ENCODE measurements around the gene MCMBP.

Gene MCMBP

DNA sequence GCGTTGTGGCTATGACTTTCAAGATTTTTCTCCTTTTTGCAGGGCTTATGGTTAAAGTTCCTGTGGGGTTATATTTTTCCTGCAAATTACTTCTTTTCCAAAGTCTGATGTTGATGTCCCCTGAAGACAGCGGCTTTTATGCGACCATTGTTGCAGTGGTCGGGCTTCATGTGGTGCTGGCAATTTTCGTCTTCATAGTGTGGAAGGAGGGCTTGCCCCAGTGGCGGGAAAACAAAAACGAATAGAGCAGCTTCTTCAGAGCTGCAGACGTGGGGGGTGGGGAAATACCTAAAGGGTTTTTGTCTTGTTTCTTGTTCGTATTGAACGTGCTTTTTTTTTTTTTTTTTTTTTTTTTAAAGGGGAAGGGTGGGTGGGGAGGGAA is 53.8 kb downstream of the MCMBP start:
- Histone ChIP-seq H3K4me1 (peaks cover 0 to 7% (median 0%) of the 10 kb centered on the region in 4 donors), H3K9me3 (no peaks in the 10 kb centered on the region), H3K27ac (peak overlapping the region in 1 of 2 donors; percentile 49), H3K4me3 (peak overlapping the region; percentile 37 to 51), H3K27me3 (no peaks in the 10 kb centered on the region), H3K36me3 (peaks cover 9 to 44% (median 42%) of the 10 kb centered on the region in 3 donors)
- intact Hi-C loops (cut with DNase I; ENCODE audit: low total_unique reads), result loop anchor here (10.0 kb wide), 1 partner anchor 64 kb away; no protein-coding TSS in a partner anchor
- TF ChIP-seq, protein P1, sequence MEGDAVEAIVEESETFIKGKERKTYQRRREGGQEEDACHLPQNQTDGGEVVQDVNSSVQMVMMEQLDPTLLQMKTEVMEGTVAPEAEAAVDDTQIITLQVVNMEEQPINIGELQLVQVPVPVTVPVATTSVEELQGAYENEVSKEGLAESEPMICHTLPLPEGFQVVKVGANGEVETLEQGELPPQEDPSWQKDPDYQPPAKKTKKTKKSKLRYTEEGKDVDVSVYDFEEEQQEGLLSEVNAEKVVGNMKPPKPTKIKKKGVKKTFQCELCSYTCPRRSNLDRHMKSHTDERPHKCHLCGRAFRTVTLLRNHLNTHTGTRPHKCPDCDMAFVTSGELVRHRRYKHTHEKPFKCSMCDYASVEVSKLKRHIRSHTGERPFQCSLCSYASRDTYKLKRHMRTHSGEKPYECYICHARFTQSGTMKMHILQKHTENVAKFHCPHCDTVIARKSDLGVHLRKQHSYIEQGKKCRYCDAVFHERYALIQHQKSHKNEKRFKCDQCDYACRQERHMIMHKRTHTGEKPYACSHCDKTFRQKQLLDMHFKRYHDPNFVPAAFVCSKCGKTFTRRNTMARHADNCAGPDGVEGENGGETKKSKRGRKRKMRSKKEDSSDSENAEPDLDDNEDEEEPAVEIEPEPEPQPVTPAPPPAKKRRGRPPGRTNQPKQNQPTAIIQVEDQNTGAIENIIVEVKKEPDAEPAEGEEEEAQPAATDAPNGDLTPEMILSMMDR (IDR thresholded peaks at IDR 0.05), result no peak
- DNase-seq, result no peak

DNA sequence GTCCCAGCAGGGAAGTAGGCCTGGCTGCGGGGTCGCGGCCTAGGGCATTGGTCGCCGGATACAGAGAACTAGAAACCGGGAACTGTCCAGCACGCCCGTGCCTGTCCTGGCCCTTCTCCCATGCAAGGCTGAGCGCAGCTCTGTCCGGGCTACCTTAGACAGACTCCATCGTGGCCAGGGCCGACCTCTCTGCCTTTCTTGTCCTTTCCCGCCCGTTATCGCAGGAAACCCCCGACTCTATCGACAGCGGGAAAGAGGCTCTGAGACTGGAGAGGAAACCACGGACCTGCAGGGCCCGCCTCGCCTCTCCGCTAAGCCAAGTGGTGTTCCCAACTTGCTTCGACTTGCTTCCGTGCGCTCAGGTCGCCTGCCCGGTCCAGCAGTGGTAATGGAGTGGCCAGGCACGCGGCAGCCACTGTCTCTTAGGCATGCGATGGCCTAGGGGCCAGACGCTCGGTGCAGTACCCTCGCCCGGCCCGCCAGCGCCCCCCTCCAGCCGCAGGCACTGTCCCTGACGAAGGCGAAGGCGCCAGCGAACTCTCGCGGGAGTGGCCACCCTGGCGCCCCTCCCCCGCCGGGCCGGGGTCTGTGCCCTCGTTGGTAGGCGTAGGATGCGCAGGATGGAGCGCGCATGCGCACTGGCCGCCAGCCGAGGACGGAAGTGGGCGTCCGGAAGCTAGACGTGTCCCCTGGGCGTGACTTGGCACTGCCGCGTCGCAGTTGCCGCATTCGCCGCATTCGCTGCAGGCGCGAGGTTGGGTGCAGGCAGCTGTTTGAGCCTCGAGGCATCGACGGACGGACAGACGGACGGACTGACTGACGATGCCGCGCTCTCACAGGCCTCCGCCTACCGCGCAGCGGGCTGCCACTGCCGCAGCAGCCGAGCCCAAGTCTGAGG is 54.4 kb downstream of the MCMBP start:
- intact Hi-C loops (cut with DNase I; ENCODE audit: low total_unique reads), result loop anchor here (10.0 kb wide), 1 partner anchor 63 kb away; no protein-coding TSS in a partner anchor
- peak; percentile 32 to 81 for DNase-seq

DNA sequence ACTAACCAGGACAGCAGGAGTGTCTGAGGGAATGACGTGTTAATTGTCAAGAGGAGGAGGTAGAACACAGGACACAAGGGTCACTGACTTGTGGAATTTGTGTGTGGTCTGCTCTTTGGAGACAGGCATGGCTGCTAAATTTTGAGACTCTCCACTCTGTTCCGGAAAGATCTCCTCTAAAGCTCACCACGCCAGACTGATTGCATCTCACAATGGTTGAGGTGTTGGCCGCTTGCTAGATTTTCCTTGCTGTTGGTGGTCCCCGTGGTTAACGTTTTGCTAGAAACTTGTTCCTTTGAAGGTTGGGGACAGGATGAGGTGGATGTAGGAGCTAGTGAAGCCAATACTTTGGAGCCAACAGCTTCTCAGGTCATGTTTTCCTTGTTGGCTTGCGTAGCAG is 57.0 kb downstream of the MCMBP start:
- H3K27me3 ChIP-seq, result no peaks in the 10 kb centered on the region
- no peak overlapping the region for H3K27ac ChIP-seq
- DNase-seq, result no peak
- H3K36me3 ChIP-seq, result peaks cover 11 to 31% (median 28%) of the 10 kb centered on the region in 3 donors
- no peak overlapping the region for H3K4me3 ChIP-seq
- TF ChIP-seq, protein P1 (IDR thresholded peaks at IDR 0.05), result no peak
- intact Hi-C loops (cut with DNase I; ENCODE audit: low total_unique reads), result loop anchor here (10.0 kb wide), 1 partner anchor 61 kb away; no protein-coding TSS in a partner anchor
- peaks cover 0 to 12% (median 3%) of the 10 kb centered on the region in 4 donors for H3K4me1 ChIP-seq
- H3K9me3 ChIP-seq, result no peaks in the 10 kb centered on the region

More for the DNA sequence above, 54.4 kb downstream of the MCMBP start:
- H3K36me3 ChIP-seq, result peaks cover 11 to 38% (median 38%) of the 10 kb centered on the region in 3 donors
- H3K9me3 ChIP-seq, result no peaks in the 10 kb centered on the region
- H3K27ac ChIP-seq, result peak overlapping the region; percentile 9 to 49
- peaks cover 0 to 7% (median 1%) of the 10 kb centered on the region in 4 donors for H3K4me1 ChIP-seq
- no peaks in the 10 kb centered on the region for H3K27me3 ChIP-seq
- TF ChIP-seq, protein P1 (IDR thresholded peaks at IDR 0.05), result no peak
- H3K4me3 ChIP-seq, result peak overlapping the region; percentile 37 to 51

- DNase-seq, result no peak
- intact Hi-C loops (cut with DNase I; ENCODE audit: low total_unique reads), result loop anchor here (10.0 kb wide), 1 partner anchor 58 kb away; no protein-coding TSS in a partner anchor
Observed at GRCh38 chr10:119812684-119813083, 60.0 kb downstream of the MCMBP start.

DNA sequence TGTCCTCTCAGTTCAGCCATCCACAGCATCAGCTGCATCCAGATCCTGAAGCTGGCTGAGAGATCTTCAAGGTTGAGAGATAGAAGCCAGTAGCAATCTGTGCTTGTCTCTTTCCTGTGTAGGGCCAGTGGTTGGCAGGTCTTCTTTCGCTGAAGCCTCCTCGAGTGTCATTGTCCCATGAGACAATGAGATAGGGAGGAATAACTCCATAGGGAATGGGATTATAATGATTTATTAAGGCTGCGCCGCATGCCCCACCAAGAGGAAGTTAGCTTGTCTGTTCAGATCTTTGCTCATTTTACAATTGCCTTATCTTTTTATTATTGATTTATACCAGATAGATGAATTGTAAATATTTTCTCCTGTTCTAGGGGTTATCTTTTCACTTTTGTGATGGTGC is 61.5 kb downstream of the MCMBP start:
- Histone ChIP-seq H3K9me3 (no peaks in the 10 kb centered on the region), H3K27me3 (no peaks in the 10 kb centered on the region), H3K27ac (no peak overlapping the region), H3K4me1 (peaks cover 0 to 12% (median 0%) of the 10 kb centered on the region in 4 donors), H3K4me3 (no peak overlapping the region), H3K36me3 (peaks cover 11 to 31% (median 26%) of the 10 kb centered on the region in 3 donors)
- DNase-seq, result no peak
- intact Hi-C loops (cut with DNase I; ENCODE audit: low total_unique reads), result loop anchor here (10.0 kb wide), 1 partner anchor 56 kb away; no protein-coding TSS in a partner anchor
- TF ChIP-seq, protein P1 (IDR thresholded peaks at IDR 0.05), result no peak

More at GRCh38 chr10:119812684-119813083, 60.0 kb downstream of the MCMBP start:
- Histone ChIP-seq H3K4me3 (no peak overlapping the region), H3K27ac (no peak overlapping the region), H3K9me3 (no peaks in the 10 kb centered on the region), H3K36me3 (peaks cover 11 to 29% (median 22%) of the 10 kb centered on the region in 3 donors), H3K27me3 (no peaks in the 10 kb centered on the region), H3K4me1 (peaks cover 0 to 12% (median 0%) of the 10 kb centered on the region in 4 donors)
- TF ChIP-seq, protein P1 (IDR thresholded peaks at IDR 0.05), result no peak

All from tibial artery (tissue), 4 donors.